ENCODE results near the gene IER5L. TPM values are rescaled to one million over a fixed set of nuclear protein-coding genes. Genes with fewer than 3 reads are reported as not detected.
A peak's percentile ranks its signal among the peaks of the same experiment; 100 is the strongest.

Gene IER5L
- polyA plus RNA-seq, 1 of the 3 experiments (the other 2 are of a cell fraction) = 16.2 TPM

GRCh38 chr9:129206401-129206800 lies 28.3 kb upstream of the IER5L start:
- 93% methylated on average over 2 of the region's 2 CpGs for WGBS (ENCODE audit: low lambda C conversion rate)
- DNase-seq = no peak
- no peak overlapping the region for H3K4me2 ChIP-seq
- H3K9me3 ChIP-seq = no peaks in the 10 kb centered on the region
- H3F3A ChIP-seq (replicated peaks; ENCODE audit: insufficient read depth) = no peaks in the 10 kb centered on the region
- H3K27ac ChIP-seq (ENCODE audit: low read depth in 2 of 2, low read length in 1 of 2) = no peak overlapping the region
- H2AFZ ChIP-seq (ENCODE audit: low read depth) = no peak overlapping the region
- ChIA-PET CTCF (interaction anchor here (1.0 kb wide), 1 partner anchor 32 kb away, joined by 4 read pairs; no protein-coding TSS in a partner anchor), POLR2A (interaction anchor here (1.6 kb wide), 1 partner anchor 28 kb away, joined by 5 read pairs; the partner anchor contains the start of gene IER5L)
- H3K36me3 ChIP-seq (replicated peaks in 1 of 2; ENCODE audit: control insufficient read depth in 1 of 2, insufficient read depth in 2 of 2, low read length in 1 of 2) = no peaks in the 10 kb centered on the region
- no peaks in the 10 kb centered on the region for H3K27me3 ChIP-seq (ENCODE audit: insufficient read depth)
- TF ChIP-seq JUND (IDR thresholded peaks at IDR 0.05) (no peak), FOXJ3 (CRISPR knock-in tag; IDR thresholded peaks at IDR 0.05) (no peak), SMC3 (IDR thresholded peaks at IDR 0.05; ENCODE audit: low read depth, low read length) (no peak), MAX (IDR thresholded peaks at IDR 0.05; ENCODE audit: low read depth) (no peak), NRF1 (IDR thresholded peaks at IDR 0.05; ENCODE audit: low read depth, low read length) (no peak)
- TF ChIP-seq, protein P1, sequence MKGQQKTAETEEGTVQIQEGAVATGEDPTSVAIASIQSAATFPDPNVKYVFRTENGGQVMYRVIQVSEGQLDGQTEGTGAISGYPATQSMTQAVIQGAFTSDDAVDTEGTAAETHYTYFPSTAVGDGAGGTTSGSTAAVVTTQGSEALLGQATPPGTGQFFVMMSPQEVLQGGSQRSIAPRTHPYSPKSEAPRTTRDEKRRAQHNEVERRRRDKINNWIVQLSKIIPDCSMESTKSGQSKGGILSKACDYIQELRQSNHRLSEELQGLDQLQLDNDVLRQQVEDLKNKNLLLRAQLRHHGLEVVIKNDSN (IDR thresholded peaks at IDR 0.05; ENCODE audit: borderline replicate concordance, low read depth) = peak; percentile 12; the same call in 1 of the 2 replicates
- no peaks in the 10 kb centered on the region for H3K79me2 ChIP-seq (ENCODE audit: insufficient read depth)
- H3K4me1 ChIP-seq (ENCODE audit: control insufficient read depth in 1 of 2, insufficient read depth in 2 of 2, low read depth in 1 of 2, low read length in 1 of 2) = peaks cover 0 to 11% of the 10 kb centered on the region in 2 experiments; a peak in 1 of 4 replicates
- H3K4me3 ChIP-seq (ENCODE audit: low read depth in 2 of 2, low read length in 1 of 2) = no peak overlapping the region
- H3K9me2 ChIP-seq = no peaks in the 10 kb centered on the region
- no peaks in the 10 kb centered on the region for H4K20me1 ChIP-seq (ENCODE audit: insufficient read depth)
- H3K9ac ChIP-seq = no peak overlapping the region

GRCh38 chr9:129204840-129205239 lies 26.8 kb upstream of the IER5L start:
- POLR2A ChIA-PET = interaction anchor here (1.4 to 1.6 kb wide), 2 partner anchors 27 kb away, joined by 5 to 6 read pairs; partner anchors contain the start of gene IER5L
- 88% methylated on average over 7 of the region's 7 CpGs for WGBS (ENCODE audit: low lambda C conversion rate)

More at GRCh38 chr9:129204840-129205239, 26.8 kb upstream of the IER5L start:
- Histone ChIP-seq H4K20me1 (ENCODE audit: insufficient read depth) (no peaks in the 10 kb centered on the region), H3K27ac (ENCODE audit: low read depth in 2 of 2, low read length in 1 of 2) (no peak overlapping the region), H2AFZ (ENCODE audit: low read depth) (no peak overlapping the region), H3F3A (replicated peaks; ENCODE audit: insufficient read depth) (peaks cover 3% of the 10 kb centered on the region), H3K27me3 (ENCODE audit: insufficient read depth) (no peaks in the 10 kb centered on the region), H3K79me2 (ENCODE audit: insufficient read depth) (no peaks in the 10 kb centered on the region), H3K9me2 (no peaks in the 10 kb centered on the region), H3K4me2 (no peak overlapping the region), H3K9ac (no peak overlapping the region), H3K4me1 (ENCODE audit: control insufficient read depth in 1 of 2, insufficient read depth in 2 of 2, low read depth in 1 of 2, low read length in 1 of 2) (peaks cover 0 to 11% of the 10 kb centered on the region in 2 experiments; a peak in 1 of 4 replicates), H3K4me3 (ENCODE audit: low read depth in 2 of 2, low read length in 1 of 2) (no peak overlapping the region), H3K36me3 (replicated peaks in 1 of 2; ENCODE audit: control insufficient read depth in 1 of 2, insufficient read depth in 2 of 2, low read length in 1 of 2) (no peaks in the 10 kb centered on the region), H3K9me3 (no peaks in the 10 kb centered on the region)
- no peak for DNase-seq
- CTCF ChIA-PET = no interaction called here
- no peak for TF ChIP-seq EP300 (IDR thresholded peaks at IDR 0.05; ENCODE audit: borderline replicate concordance in 1 of 2, low read depth in 1 of 2, low read length in 1 of 2)
- TF ChIP-seq USF2 (IDR thresholded peaks at IDR 0.05; ENCODE audit: borderline replicate concordance, low read depth, low read length) = no peak
- TF ChIP-seq, protein P1 (IDR thresholded peaks at IDR 0.05; ENCODE audit: borderline replicate concordance, low read depth) = no peak
- TF ChIP-seq POLR2AphosphoS5 (IDR thresholded peaks at IDR 0.05; ENCODE audit: low read depth, low read length) = no peak
- no peak for TF ChIP-seq JUND (IDR thresholded peaks at IDR 0.05)
- TF ChIP-seq SMC3 (IDR thresholded peaks at IDR 0.05; ENCODE audit: low read depth, low read length) = no peak
- no peak for TF ChIP-seq RXRA (IDR thresholded peaks at IDR 0.05; ENCODE audit: borderline replicate concordance, low read depth)
- TF ChIP-seq TAF1 (IDR thresholded peaks at IDR 0.05; ENCODE audit: borderline replicate concordance, low read depth, low read length) = no peak
- no peak for TF ChIP-seq RFX5 (IDR thresholded peaks at IDR 0.05; ENCODE audit: low read length)
- no peak for TF ChIP-seq NFIC (IDR thresholded peaks at IDR 0.05; ENCODE audit: borderline replicate concordance)
- no peak for TF ChIP-seq MEF2A (IDR thresholded peaks at IDR 0.05; ENCODE audit: borderline replicate concordance, low read depth)
- no peak for TF ChIP-seq REST (IDR thresholded peaks at IDR 0.05; ENCODE audit: low read depth, low read length)
- no peak for TF ChIP-seq CHD2 (IDR thresholded peaks at IDR 0.05; ENCODE audit: low read length, partially characterized antibody)
- no peak for TF ChIP-seq EZH2phosphoT487 (IDR thresholded peaks at IDR 0.05; ENCODE audit: borderline replicate concordance, low read depth)
- no peak for TF ChIP-seq MAX (IDR thresholded peaks at IDR 0.05; ENCODE audit: low read depth)
- no peak for TF ChIP-seq TCF12 (IDR thresholded peaks at IDR 0.05)
- TF ChIP-seq TEAD4 (IDR thresholded peaks at IDR 0.05; ENCODE audit: borderline replicate concordance, insufficient read depth) = no peak

Data from SK-N-SH (cell line).